Uterine smooth muscle cell (primary cell): Measurements from ENCODE around the gene ZNF506. TPM values are rescaled to one million over a fixed set of nuclear protein-coding genes. Genes with fewer than 3 reads are reported as not detected.

Experiments used
- total RNA-seq: library from RNA; depleted of rRNA; stranded (reverse); fragments of >200 nt; gene quantifications from 2 replicates; pipeline ENCODE4 v1.2.3, GENCODE V29; 2014

ZNF506 gene
- 7.1 and 12.7 TPM in 2 replicates for total RNA-seq

GRCh38 chr19:19821366-19821951 is at the start of gene ZNF506:
Gene ZNF506 (minus strand): TSS chr19:19821750. CDS start chr19:19821603, 147 bp downstream.

GRCh38 chr19:19865750-19866610 is 44.4 kb upstream of the ZNF506 start, which contains the start of gene ZNF253:
Gene ZNF253 (plus strand): TSS chr19:19865882. CDS start chr19:19865997, 115 bp downstream.

Other genes with a start within 250 kb of the ZNF506 start
- 1.9 and 2.8 TPM in 2 replicates for gene PBX4, start 203.1 kb downstream of the ZNF506 start, total RNA-seq
- gene LPAR2, start 193.5 kb downstream of the ZNF506 start, total RNA-seq, result 0.66 and 0.87 TPM in 2 replicates
- gene GMIP, start 178.1 kb downstream of the ZNF506 start, total RNA-seq, result 3.1 and 5.7 TPM in 2 replicates
- 110 and 138 TPM in 2 replicates for gene ATP13A1, start 158.1 kb downstream of the ZNF506 start, total RNA-seq
- gene ZNF101, start 152.9 kb downstream of the ZNF506 start, total RNA-seq, result 5.5 and 8.0 TPM in 2 replicates
- 5.2 and 8.4 TPM in 2 replicates for gene ZNF14, start 88.6 kb downstream of the ZNF506 start, total RNA-seq
- 1.9 and 2.1 TPM in 2 replicates for gene ZNF253, start 44.1 kb upstream of the ZNF506 start, total RNA-seq
- 4.9 and 9.3 TPM in 2 replicates for gene ZNF93, start 79.2 kb upstream of the ZNF506 start, total RNA-seq
- 1.2 and 1.7 TPM in 2 replicates for gene ZNF682, start 217.8 kb upstream of the ZNF506 start, total RNA-seq